VCaP (cell line): ENCODE results near the gene C2orf76.
A peak's percentile ranks its signal among the peaks of the same experiment; 100 is the strongest.

Experiments used
- H3K27ac ChIP-seq: fragments of 450-650 bp; 2 replicates; pipeline ENCODE4 v1.5.1; 2017
- TF ChIP-seq, protein P1 (sequence below): fragments of 450-650 bp; conservative IDR thresholded peaks from 2 replicates; pipeline ENCODE4 v1.5.1; 2017; ENCODE audit warnings: mild to moderate bottlenecking, moderate library complexity

Gene C2orf76

DNA sequence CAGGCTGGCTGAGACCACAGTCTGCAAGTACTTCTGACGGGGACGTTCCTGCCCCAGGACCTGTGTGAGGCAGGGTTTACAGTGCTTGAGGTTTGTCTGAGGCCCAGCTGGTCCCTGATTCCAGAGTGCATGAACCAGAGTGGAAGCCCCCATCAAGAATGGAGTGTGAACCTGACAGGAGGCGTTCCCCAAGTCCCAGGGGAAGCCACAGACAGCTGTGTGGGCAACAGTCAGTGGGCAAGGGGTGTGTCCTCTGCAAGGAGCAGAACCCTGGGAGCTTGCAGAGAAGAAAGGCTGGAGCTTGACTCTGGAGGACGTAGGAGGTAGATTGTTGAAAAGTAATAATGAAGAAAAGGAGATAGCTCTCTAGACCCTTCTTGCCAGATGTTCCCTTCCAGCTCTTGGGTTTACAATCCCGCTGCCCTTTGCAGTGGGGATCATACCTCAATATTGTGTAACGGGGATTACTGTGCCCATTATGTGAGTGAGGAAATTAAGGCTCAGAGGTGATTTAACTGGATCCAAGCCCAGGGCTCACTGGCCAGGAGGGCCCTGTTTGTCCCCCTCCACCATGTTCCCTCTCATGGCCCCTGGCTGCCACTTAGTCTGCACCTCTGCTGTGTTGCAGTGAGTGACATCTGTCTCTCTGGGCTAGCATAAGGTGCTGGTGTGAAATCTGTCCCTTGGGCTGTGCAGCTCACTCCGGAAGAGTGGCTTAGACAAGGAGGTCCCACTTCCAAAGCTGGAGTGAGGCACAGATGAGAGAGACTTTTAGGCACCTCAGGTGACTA is 6.3 kb upstream of the C2orf76 start:
- TF ChIP-seq, protein P1, sequence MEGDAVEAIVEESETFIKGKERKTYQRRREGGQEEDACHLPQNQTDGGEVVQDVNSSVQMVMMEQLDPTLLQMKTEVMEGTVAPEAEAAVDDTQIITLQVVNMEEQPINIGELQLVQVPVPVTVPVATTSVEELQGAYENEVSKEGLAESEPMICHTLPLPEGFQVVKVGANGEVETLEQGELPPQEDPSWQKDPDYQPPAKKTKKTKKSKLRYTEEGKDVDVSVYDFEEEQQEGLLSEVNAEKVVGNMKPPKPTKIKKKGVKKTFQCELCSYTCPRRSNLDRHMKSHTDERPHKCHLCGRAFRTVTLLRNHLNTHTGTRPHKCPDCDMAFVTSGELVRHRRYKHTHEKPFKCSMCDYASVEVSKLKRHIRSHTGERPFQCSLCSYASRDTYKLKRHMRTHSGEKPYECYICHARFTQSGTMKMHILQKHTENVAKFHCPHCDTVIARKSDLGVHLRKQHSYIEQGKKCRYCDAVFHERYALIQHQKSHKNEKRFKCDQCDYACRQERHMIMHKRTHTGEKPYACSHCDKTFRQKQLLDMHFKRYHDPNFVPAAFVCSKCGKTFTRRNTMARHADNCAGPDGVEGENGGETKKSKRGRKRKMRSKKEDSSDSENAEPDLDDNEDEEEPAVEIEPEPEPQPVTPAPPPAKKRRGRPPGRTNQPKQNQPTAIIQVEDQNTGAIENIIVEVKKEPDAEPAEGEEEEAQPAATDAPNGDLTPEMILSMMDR, result no peak
- no peak overlapping the region for H3K27ac ChIP-seq

DNA sequence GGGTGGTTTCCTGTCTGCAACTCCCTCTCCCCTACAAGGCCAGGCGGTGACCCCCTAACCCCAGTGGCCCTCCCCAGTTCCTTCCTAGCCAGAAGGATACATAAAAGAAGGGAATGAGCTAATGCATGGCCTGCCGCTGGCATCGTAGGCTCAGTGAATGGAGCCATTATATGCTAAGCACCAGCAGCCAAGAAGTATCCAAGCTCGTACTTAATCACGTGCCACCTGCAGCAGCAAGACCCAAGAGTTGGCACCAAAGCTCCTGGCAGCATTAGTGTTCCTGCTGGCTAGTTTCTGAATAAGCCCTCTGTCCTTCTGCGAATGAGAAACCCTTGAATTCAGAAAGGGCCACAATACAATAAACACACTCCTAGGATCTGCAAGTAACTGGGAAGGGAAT is 4.5 kb upstream of the C2orf76 start:
- TF ChIP-seq, protein P1, result no peak
- H3K27ac ChIP-seq, result no peak overlapping the region

DNA sequence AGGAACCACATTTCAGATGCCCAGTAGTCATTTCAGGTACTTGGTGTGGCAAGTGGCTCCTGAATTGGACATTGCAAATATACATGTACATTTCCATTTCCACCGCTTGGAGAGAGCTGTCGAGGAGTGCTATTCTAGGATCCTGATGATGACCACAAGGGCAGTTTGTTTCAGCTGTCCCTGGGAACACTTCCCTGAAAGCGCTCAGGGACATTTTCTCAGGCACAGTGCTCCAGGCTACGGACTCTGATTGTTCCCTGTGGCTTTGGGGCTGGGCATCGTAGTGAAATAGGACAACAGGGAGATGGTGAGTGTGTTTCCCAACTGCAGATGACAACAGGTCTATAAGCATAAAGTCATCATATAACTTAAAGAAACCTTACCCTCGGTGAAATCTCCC is 3.2 kb upstream of the C2orf76 start:
- no peak overlapping the region for H3K27ac ChIP-seq
- TF ChIP-seq, protein P1, result no peak

DNA sequence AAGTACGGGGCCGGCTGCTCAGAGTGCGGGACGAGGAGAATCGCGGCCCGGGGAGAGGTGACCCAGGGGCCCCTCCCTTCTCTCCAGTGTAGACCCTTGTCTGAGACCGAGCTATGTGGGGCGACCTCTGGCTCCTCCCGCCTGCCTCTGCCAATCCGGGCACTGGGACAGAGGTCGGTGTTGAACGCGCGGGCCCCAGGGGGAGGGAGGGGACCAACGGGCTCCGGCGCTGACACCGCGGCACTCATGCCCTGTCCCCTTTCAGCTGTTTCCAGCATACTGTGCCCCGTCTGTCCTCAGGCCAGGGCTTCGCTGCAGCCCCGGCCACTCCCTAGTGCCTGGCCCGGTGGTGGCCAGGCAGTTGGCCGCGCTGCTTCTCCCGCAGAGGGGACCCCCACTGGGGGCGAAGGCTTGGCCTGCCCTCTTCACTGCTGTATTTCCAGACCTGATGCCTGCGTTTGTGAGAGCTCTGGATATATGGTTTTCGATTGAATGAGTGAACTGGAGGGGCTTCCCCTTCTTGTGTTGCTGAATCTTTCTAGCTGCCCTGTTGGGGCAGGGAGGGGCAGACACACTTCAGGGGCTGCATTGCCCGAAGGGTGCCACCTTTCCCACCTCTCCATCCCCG is 952 bp upstream of the C2orf76 start:
- TF ChIP-seq, protein P1, result no peak
- H3K27ac ChIP-seq, result peak overlapping the region; percentile 95

DNA sequence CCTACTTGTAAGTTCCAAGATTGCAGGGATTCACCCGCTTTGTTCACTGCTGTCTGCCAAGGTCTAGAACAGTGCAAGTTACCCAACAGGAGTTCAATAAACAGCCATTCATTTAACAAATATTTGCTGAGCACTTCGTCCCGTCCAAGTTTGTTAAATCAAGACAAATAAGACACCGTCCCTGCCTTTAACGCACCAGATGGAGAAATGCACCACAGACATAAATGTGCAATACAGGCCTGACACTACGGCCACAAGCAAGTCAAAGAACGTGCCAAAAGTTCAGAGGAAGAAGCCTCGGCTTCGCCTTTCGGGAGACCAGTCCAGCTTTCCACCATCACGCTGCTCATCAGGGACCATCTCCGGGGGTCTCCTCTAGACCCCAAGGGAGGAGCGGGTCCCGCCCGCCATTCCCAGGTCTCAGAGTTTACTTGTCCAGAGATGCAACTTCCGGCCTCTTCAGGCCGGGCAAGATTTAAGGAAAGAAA is 429 bp downstream of the C2orf76 start:
- H3K27ac ChIP-seq, result peak overlapping the region; percentile 95
- TF ChIP-seq, protein P1, result no peak

DNA sequence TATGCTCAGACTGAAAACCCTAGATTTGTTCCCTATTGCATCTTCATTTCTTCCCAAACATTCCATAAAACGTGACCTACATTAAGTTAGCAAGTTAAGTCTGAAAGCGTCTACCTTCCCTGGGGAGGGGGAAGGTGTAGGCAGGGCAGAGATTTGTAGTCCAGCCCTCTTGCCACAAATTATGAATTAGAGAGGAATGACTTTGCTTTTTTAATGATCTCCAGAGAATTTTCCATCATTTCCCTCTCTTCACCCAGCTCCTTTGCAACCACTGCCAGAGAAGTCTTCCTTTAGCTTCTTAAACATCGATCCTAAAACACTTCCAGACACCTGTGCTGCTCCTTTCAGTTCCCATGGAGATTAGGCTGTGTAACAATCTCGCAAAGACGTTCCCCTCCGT is 1.2 kb downstream of the C2orf76 start:
- peak overlapping the region; percentile 95 for H3K27ac ChIP-seq
- TF ChIP-seq, protein P1, result no peak

DNA sequence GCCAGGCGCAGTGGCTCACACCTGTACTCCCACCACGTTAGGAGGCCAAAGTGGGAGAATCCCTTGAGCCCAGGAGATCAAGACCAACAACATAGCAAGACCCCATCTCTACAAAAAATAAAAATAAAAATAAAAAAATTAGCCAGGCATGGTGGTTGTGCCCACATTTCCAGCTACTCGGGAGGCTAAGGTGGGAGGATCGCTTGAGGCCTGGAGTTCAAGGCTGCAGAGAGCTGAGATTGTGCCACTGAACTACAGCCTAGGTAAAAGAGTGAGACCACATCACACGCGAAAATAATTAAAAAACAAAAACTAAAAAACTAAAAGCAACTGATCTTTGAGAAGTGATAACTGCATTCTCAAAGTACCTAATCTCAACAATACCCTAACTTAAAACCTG is 1.8 kb downstream of the C2orf76 start:
- peak overlapping the region; percentile 95 for H3K27ac ChIP-seq
- TF ChIP-seq, protein P1, result no peak
